ENCODE data around the gene HAPSTR1. TPM values are rescaled to one million over a fixed set of nuclear protein-coding genes. Genes with fewer than 3 reads are reported as not detected.

Gene HAPSTR1
- total and polyA plus RNA-seq, 2 of the 13 experiments (the other 11 are each of a cell fraction or from before 2014, with no cell fraction given): 25.2 to 83.2 TPM

DNA sequence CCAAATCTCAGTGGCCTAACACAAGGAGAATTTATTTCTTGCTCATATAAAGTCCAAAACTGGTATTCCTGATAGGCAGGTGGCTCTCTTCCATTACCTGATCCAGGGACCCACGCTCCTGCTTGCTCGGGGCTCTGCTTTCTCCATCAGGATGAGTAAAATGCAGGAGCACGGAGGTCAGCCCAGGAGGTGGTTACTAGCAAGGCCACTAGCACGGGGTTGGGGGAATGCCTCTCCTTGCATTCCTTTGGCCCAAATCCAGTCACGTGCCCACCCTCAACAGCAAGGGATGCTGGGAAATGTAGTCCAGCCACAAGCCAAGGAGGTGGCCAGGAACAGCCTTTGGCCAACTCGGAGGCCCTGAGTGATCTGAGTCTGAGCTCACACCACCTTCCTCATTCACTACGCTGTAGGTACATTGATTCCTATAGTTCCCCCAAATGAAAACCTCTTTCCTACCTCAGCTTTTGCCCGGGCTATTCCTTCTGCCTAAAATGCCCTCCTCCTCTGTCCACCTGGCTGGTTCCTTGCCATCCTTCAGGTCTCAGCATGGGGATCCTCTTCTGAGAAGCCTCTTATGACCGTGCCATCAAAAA is 38.3 kb upstream of the HAPSTR1 start (continued):
- TF ChIP-seq, protein P1, sequence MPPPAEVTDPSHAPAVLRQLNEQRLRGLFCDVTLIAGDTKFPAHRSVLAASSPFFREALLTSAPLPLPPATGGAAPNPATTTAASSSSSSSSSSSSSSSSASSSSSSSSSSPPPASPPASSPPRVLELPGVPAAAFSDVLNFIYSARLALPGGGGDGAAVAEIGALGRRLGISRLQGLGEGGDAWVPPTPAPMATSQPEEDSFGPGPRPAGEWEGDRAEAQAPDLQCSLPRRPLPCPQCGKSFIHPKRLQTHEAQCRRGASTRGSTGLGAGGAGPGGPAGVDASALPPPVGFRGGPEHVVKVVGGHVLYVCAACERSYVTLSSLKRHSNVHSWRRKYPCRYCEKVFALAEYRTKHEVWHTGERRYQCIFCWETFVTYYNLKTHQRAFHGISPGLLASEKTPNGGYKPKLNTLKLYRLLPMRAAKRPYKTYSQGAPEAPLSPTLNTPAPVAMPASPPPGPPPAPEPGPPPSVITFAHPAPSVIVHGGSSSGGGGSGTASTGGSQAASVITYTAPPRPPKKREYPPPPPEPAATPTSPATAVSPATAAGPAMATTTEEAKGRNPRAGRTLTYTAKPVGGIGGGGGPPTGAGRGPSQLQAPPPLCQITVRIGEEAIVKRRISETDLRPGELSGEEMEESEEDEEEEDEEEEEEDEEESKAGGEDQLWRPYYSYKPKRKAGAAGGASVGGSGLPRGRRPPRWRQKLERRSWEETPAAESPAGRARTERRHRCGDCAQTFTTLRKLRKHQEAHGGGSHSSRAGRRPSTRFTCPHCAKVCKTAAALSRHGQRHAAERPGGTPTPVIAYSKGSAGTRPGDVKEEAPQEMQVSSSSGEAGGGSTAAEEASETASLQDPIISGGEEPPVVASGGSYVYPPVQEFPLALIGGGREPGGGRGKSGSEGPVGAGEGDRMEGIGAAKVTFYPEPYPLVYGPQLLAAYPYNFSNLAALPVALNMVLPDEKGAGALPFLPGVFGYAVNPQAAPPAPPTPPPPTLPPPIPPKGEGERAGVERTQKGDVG (CRISPR knock-in tag; IDR thresholded peaks at IDR 0.05; ENCODE audit: borderline replicate concordance): no peak
- TF ChIP-seq FOXK1 (CRISPR knock-in tag; IDR thresholded peaks at IDR 0.05; ENCODE audit: borderline replicate concordance, low read depth): peak; percentile 92; the same call in 1 of the 2 replicates
- peak; percentile 26; the same call in 1 of the 2 replicates for TF ChIP-seq YEATS2 (CRISPR knock-in tag; IDR thresholded peaks at IDR 0.05; ENCODE audit: borderline replicate concordance)
- TF ChIP-seq JARID2 (CRISPR knock-in tag; IDR thresholded peaks at IDR 0.05; ENCODE audit: insufficient replicate concordance): no peak
- TF ChIP-seq POGZ (CRISPR knock-in tag; IDR thresholded peaks at IDR 0.05): peak; percentile 19; the same call in 1 of the 2 replicates
- TF ChIP-seq, protein P2, sequence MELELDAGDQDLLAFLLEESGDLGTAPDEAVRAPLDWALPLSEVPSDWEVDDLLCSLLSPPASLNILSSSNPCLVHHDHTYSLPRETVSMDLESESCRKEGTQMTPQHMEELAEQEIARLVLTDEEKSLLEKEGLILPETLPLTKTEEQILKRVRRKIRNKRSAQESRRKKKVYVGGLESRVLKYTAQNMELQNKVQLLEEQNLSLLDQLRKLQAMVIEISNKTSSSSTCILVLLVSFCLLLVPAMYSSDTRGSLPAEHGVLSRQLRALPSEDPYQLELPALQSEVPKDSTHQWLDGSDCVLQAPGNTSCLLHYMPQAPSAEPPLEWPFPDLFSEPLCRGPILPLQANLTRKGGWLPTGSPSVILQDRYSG (CRISPR knock-in tag; IDR thresholded peaks at IDR 0.05): no peak
- TF ChIP-seq, protein P3, sequence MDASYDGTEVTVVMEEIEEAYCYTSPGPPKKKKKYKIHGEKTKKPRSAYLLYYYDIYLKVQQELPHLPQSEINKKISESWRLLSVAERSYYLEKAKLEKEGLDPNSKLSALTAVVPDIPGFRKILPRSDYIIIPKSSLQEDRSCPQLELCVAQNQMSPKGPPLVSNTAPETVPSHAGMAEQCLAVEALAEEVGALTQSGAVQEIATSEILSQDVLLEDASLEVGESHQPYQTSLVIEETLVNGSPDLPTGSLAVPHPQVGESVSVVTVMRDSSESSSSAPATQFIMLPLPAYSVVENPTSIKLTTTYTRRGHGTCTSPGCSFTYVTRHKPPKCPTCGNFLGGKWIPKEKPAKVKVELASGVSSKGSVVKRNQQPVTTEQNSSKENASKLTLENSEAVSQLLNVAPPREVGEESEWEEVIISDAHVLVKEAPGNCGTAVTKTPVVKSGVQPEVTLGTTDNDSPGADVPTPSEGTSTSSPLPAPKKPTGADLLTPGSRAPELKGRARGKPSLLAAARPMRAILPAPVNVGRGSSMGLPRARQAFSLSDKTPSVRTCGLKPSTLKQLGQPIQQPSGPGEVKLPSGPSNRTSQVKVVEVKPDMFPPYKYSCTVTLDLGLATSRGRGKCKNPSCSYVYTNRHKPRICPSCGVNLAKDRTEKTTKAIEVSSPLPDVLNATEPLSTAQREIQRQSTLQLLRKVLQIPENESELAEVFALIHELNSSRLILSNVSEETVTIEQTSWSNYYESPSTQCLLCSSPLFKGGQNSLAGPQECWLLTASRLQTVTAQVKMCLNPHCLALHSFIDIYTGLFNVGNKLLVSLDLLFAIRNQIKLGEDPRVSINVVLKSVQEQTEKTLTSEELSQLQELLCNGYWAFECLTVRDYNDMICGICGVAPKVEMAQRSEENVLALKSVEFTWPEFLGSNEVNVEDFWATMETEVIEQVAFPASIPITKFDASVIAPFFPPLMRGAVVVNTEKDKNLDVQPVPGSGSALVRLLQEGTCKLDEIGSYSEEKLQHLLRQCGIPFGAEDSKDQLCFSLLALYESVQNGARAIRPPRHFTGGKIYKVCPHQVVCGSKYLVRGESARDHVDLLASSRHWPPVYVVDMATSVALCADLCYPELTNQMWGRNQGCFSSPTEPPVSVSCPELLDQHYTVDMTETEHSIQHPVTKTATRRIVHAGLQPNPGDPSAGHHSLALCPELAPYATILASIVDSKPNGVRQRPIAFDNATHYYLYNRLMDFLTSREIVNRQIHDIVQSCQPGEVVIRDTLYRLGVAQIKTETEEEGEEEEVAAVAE (CRISPR knock-in tag; IDR thresholded peaks at IDR 0.05; ENCODE audit: borderline replicate concordance): peak; percentile 66; the same call in 1 of the 2 replicates
- TF ChIP-seq RFXANK (CRISPR knock-in tag; IDR thresholded peaks at IDR 0.05): no peak
